ENCODE results near the gene DCTN5.

DNA sequence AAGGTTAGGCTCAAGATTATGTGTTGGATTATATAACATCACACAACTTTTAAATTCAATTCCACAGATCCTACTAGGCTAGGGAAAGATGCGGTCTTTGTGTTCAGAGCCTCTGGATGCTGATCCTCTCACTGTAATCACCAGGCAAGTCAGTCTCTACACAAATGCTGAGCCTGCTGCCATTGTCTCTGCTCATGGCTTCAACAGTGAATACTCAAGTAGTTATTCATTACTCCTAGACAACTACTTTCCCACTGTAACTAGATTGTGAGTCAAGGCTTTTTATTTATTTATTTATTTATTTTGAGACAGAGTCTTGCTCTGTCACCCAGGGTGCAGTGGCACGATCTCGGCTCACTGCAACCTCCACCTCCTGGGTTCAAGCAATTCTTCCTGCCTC lies 29.3 kb upstream of the DCTN5 start:
- TF ChIP-seq, protein P1, sequence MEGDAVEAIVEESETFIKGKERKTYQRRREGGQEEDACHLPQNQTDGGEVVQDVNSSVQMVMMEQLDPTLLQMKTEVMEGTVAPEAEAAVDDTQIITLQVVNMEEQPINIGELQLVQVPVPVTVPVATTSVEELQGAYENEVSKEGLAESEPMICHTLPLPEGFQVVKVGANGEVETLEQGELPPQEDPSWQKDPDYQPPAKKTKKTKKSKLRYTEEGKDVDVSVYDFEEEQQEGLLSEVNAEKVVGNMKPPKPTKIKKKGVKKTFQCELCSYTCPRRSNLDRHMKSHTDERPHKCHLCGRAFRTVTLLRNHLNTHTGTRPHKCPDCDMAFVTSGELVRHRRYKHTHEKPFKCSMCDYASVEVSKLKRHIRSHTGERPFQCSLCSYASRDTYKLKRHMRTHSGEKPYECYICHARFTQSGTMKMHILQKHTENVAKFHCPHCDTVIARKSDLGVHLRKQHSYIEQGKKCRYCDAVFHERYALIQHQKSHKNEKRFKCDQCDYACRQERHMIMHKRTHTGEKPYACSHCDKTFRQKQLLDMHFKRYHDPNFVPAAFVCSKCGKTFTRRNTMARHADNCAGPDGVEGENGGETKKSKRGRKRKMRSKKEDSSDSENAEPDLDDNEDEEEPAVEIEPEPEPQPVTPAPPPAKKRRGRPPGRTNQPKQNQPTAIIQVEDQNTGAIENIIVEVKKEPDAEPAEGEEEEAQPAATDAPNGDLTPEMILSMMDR (IDR thresholded peaks at IDR 0.05) = no peak
- TF ChIP-seq RAD21 (conservative IDR thresholded peaks at IDR 0.05 in 1 of 2, IDR thresholded peaks at IDR 0.05 in 1 of 2) = no peak
- no peak for TF ChIP-seq CHD2 (IDR thresholded peaks at IDR 0.05; ENCODE audit: low read length, partially characterized antibody)
- TF ChIP-seq POLR2A (IDR thresholded peaks at IDR 0.05; ENCODE audit: low read length) = no peak
- no peak for TF ChIP-seq FOSL2 (IDR thresholded peaks at IDR 0.05)
- no peak for TF ChIP-seq FOSL2 (CRISPR knock-in tag; IDR thresholded peaks at IDR 0.05)
- TF ChIP-seq, protein P2, sequence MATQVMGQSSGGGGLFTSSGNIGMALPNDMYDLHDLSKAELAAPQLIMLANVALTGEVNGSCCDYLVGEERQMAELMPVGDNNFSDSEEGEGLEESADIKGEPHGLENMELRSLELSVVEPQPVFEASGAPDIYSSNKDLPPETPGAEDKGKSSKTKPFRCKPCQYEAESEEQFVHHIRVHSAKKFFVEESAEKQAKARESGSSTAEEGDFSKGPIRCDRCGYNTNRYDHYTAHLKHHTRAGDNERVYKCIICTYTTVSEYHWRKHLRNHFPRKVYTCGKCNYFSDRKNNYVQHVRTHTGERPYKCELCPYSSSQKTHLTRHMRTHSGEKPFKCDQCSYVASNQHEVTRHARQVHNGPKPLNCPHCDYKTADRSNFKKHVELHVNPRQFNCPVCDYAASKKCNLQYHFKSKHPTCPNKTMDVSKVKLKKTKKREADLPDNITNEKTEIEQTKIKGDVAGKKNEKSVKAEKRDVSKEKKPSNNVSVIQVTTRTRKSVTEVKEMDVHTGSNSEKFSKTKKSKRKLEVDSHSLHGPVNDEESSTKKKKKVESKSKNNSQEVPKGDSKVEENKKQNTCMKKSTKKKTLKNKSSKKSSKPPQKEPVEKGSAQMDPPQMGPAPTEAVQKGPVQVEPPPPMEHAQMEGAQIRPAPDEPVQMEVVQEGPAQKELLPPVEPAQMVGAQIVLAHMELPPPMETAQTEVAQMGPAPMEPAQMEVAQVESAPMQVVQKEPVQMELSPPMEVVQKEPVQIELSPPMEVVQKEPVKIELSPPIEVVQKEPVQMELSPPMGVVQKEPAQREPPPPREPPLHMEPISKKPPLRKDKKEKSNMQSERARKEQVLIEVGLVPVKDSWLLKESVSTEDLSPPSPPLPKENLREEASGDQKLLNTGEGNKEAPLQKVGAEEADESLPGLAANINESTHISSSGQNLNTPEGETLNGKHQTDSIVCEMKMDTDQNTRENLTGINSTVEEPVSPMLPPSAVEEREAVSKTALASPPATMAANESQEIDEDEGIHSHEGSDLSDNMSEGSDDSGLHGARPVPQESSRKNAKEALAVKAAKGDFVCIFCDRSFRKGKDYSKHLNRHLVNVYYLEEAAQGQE (IDR thresholded peaks at IDR 0.05) = no peak
- TF ChIP-seq, protein P3, sequence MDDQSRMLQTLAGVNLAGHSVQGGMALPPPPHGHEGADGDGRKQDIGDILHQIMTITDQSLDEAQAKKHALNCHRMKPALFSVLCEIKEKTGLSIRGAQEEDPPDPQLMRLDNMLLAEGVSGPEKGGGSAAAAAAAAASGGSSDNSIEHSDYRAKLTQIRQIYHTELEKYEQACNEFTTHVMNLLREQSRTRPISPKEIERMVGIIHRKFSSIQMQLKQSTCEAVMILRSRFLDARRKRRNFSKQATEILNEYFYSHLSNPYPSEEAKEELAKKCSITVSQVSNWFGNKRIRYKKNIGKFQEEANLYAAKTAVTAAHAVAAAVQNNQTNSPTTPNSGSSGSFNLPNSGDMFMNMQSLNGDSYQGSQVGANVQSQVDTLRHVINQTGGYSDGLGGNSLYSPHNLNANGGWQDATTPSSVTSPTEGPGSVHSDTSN (IDR thresholded peaks at IDR 0.05) = no peak

All from A549 (cell line).